C4-2B (cell line): Measurements from ENCODE around the gene CDK13.

ENCODE experiments used
- CTCF ChIP-seq: fragments of 450-650 bp; conservative IDR thresholded peaks from 2 replicates; pipeline ENCODE4 v1.5.1; 2017; ENCODE audit warnings: mild to moderate bottlenecking
- ZFX ChIP-seq: fragments of 450-650 bp; IDR thresholded peaks from 2 replicates; pipeline ENCODE4 v1.6.1; 2017

DNA sequence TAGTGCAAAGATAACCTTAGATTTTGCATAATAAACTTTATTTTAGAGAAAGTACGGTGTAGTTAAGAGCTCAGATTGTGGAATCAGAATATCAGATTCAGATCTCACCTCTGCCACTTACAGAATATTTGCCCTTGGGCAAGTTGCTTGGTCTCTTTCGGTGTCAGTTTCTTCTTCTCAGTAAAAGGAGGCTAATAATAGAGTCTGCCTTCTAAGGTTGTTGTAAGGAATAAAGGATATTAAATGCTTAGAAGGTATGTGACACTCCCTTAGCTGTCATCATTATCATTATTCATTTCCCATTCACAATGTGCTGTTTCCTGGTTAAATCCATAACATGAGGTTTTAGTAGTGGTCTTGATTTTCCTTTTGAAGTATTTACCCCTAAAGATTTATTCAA lies 142.1 kb downstream of the CDK13 start:
- no peak for TF ChIP-seq CTCF
- no peak for TF ChIP-seq ZFX
